Ectodermal cell (in vitro differentiated cells): ENCODE data around the gene CFAP45.

Source experiments
- H3K27ac ChIP-seq: 2 replicates; pipeline ENCODE4 v1.7.0; 2013; ENCODE audit warnings: mild to moderate bottlenecking, low read depth, low read length; ENCODE audit not compliant: insufficient read depth, poor library complexity, severe bottlenecking
- H3K27me3 ChIP-seq: 2 replicates; pipeline ENCODE4 v1.7.0; 2013; ENCODE audit warnings: mild to moderate bottlenecking, low read length; ENCODE audit not compliant: insufficient read depth, control insufficient read depth, poor library complexity, severe bottlenecking
- H3K36me3 ChIP-seq: one replicate; pipeline ENCODE4 v1.7.0; 2013; ENCODE audit warnings: low read length; ENCODE audit not compliant: control insufficient read depth, insufficient read depth
- H3K4me1 ChIP-seq: one replicate; pipeline ENCODE4 v1.7.0; 2013; ENCODE audit warnings: low read length; ENCODE audit not compliant: control insufficient read depth, insufficient read depth
- H3K4me3 ChIP-seq: 2 replicates; pipeline ENCODE4 v1.7.0; 2013; ENCODE audit warnings: low read depth, low read length, control low read depth; ENCODE audit not compliant: insufficient read depth
- H3K9me3 ChIP-seq: 2 replicates; pipeline ENCODE4 v1.7.0; 2013; ENCODE audit warnings: mild to moderate bottlenecking, low read length, moderate library complexity; ENCODE audit not compliant: control insufficient read depth
- WGBS, 2 experiments: methylation state at CpG; one replicate each; pipeline ENCODE4 v1.1.7; 2013; ENCODE audit warnings: missing lambda C conversion rate in 2 of 2; 5-methylcytosine and 5-hydroxymethylcytosine counted together

Gene CFAP45

DNA sequence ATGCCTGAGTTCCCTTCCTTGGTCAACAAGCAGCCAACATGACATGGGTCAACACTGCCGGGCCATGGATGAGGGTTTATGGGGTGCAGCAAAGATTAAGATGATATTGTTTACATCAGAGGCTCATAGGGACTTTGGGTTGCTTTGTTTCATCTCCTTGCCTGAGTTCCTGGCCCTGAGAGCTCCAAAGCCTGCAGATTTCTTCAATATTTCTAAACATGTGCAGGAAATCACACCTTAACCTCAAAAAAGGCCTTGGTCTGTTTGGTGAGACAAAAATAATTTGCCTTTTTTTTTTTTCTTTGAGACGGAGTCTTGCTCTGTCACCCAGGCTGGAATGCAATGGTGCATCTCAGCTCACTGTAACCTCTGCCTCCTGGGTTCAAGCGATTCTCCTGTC is 72.4 kb downstream of the CFAP45 start:
- no peak overlapping the region for H3K27ac ChIP-seq
- WGBS, 2 experiments, result 95 to 98% methylated on average over 3 of the region's 3 CpGs
- H3K27me3 ChIP-seq, result peaks cover 5% of the 10 kb centered on the region

DNA sequence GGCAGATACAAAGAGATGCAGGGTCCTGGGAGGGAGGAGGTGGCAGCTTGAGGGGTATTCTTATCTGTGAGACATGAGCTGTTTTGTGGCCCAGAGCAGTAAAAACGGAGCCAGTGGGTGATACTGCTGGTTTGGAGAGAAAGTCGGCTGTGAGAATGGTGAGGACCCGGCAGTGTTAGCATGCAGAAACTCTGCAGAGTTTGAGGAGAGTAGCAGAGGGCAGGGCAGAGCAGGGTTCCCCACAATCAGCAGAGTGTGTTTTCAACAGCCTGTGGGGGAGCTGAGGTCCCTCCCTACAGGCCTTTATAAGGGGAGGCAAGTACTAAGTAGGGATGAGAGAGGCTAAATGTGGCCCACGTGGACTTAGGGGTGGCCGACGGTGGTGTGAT is 72.9 kb downstream of the CFAP45 start:
- Histone ChIP-seq H3K27me3 (peaks cover 5% of the 10 kb centered on the region), H3K36me3 (no peaks in the 10 kb centered on the region), H3K9me3 (no peaks in the 10 kb centered on the region), H3K27ac (no peak overlapping the region), H3K4me1 (peaks cover 10% of the 10 kb centered on the region), H3K4me3 (no peak overlapping the region)
- 93 to 94% methylated on average over 6 of the region's 6 CpGs for WGBS, 2 experiments

More for the DNA sequence above, 72.4 kb downstream of the CFAP45 start:
- no peaks in the 10 kb centered on the region for H3K36me3 ChIP-seq
- H3K4me3 ChIP-seq, result no peak overlapping the region
- peaks cover 10% of the 10 kb centered on the region for H3K4me1 ChIP-seq
- H3K9me3 ChIP-seq, result no peaks in the 10 kb centered on the region

DNA sequence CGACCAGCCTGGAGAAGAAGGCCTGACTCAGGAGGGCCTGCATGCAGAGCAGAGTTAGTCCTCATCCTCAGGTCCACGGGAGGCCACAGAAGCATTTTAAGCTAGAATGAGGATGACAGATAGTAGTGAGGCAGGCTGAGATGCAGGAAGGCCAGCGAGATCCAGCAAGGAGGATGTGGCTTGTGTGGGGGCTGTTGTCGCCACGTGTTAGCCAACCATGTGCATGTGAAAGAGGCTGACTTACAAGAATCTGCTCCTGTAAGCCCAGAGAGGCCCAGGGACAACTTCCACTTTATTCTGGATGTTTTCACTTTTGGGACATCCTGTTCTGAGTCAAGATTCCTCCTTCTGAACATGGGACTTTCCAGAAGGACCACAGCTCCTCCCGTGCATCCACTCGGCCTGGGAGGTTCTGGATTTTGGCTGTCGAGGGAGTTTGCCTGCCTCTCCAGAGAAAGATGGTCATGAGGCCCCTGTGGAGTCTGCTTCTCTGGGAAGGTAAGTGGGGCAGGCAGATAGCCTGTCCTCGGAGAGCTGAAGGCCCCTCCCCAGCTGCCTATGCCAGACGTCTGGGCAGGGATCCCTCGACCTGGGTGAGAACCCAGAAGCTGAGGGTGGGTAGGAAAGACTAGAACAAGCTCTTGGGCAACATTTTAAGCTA is 73.4 kb downstream of the CFAP45 start, which contains the start of gene SLAMF8:
Gene SLAMF8, plus strand, starts transcription at position 433 of the 661 bp plus-strand sequence. Its CDS starts 26 bp downstream, at position 459.
- peaks cover 10% of the 10 kb centered on the region for H3K4me1 ChIP-seq
- peaks cover 5% of the 10 kb centered on the region for H3K27me3 ChIP-seq

DNA sequence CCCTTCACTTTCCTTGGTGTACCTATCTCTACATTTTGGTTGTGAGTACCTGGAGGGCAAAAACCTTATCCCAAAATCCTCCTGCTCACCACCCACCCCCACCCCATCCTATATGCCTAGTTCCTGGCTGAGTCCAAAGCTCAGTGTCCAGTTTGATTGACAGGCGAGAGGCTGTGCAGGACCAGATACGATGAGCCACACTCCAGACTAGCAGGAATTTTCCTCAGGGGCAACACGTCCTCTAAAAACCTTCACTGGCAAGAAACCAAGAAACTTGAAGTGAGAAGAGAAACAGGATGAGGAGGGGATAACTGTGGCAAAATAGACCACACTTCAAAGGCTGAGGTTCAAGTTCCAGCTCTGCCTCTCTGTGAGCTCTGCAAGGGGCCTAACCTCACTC is 74.4 kb downstream of the CFAP45 start:
- Histone ChIP-seq H3K27me3 (peaks cover 5% of the 10 kb centered on the region), H3K4me3 (no peak overlapping the region), H3K4me1 (peaks cover 10% of the 10 kb centered on the region), H3K27ac (no peak overlapping the region), H3K36me3 (no peaks in the 10 kb centered on the region), H3K9me3 (no peaks in the 10 kb centered on the region)
- 89 to 93% methylated on average over 3 of the region's 3 CpGs for WGBS, 2 experiments

More for the DNA sequence above, 73.4 kb downstream of the CFAP45 start, which contains the start of gene SLAMF8:
- Histone ChIP-seq H3K36me3 (no peaks in the 10 kb centered on the region), H3K9me3 (no peaks in the 10 kb centered on the region), H3K27ac (no peak within 1 kb of the TSS), H3K4me3 (no peak within 1 kb of the TSS)
- WGBS, 2 experiments, result 90 to 91% methylated on average over 11 of the region's 11 CpGs

DNA sequence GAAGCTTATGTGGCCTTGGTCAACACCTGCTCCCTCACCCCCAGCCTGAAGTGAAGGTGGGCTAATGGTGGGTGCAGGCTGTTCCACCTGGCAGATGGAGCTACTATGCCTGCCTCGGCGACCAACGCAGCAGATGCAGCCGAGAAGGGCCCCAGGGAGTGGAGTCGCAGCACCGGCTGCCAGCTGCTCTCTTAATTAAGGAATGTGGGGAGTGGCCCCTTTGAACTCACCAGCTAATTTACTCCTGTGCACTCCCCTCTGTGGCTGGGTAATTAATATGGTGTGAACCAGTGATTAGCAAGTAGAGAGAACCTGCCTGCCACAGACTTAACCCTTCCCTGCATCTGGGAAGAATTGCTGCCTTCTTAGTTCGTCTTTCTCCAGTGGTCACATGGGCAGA is 76.6 kb downstream of the CFAP45 start:
- Histone ChIP-seq H3K4me1 (peaks cover 5% of the 10 kb centered on the region), H3K27ac (no peak overlapping the region), H3K36me3 (no peaks in the 10 kb centered on the region), H3K9me3 (no peaks in the 10 kb centered on the region), H3K4me3 (no peak overlapping the region), H3K27me3 (no peaks in the 10 kb centered on the region)
- 20 to 37% methylated on average over 7 of the region's 7 CpGs for WGBS, 2 experiments
